ENCODE measurements around the gene PCID2.
A peak's percentile ranks its signal among the peaks of the same experiment; 100 is the strongest.

PCID2 gene

DNA sequence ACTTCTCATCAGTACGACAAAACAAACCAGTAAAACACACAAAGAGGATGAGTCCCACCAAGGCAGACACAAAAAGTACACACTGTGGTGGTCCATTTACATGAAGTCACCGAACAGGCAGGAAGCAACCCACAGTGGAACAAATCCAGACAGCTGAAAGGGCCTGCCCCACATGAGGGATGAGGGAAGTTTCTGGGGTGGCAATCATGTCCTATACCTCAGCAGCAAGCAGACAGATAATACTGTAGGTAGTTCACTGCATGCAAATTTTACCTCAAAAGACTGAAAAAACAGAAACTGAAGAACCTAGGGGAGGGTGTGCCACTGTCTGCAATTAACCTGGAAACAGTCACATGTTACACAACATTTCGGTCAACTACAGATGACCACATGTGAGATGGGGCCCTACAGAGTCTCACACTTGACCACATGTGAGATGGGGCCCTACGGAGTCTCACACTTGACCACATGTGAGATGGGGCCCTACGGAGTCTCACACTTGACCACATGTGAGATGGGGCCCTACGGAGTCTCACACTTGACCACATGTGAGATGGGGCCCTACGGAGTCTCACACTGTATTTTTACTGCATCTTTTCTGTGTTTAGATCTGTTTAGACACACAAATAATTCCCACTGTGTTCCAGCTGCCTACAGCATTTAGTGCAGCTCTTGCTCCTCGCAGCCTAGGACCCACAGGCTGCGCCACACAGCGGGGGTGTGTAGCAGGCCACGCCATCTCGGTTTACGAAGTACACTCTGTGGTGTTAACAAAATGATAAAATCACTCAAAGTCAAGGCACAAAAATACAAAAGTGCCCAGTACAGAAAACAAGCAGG is 22.2 kb downstream of the PCID2 start:
- DNase-seq: no peak

DNA sequence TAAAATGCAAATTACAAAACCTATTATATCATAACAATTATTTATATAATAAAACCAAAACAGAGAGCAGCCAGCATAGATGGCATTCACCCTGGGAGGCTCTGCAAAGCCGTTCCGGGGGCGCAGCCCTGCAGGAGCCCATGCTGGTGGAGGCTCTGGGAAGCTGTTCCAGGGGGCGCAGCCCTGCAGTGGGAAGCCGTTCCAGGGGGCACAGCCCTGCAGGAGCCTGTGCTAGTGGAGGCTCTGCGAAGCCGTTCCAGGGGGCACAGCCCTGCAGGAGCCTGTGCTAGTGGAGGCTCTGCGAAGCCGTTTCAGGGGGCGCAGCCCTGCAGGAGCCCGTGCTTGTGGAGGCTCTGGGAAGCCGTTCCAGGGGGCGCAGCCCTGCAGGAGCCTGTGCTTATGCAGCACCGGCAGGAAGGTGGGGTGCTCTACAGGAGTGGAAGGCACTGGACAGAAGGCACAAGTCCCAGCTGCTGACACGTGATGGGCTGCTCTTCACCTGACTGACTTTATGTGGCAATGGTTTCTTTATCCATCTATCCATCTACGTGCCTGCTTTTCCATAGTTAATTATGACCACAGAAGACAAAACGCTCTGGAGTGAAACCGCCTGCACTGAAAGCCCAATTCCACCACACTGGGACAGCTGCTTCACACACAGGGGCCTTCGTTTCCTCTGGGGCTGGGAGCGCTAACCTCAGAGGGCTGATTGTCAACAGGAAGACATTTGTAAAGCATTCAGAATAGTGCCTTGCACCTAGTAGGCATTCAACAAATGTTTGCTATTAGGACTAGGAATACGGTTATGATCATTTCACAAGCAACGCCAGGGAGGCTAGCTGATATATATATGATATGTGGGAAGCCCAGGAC is 23.7 kb downstream of the PCID2 start:
- DNase-seq: no peak

DNA sequence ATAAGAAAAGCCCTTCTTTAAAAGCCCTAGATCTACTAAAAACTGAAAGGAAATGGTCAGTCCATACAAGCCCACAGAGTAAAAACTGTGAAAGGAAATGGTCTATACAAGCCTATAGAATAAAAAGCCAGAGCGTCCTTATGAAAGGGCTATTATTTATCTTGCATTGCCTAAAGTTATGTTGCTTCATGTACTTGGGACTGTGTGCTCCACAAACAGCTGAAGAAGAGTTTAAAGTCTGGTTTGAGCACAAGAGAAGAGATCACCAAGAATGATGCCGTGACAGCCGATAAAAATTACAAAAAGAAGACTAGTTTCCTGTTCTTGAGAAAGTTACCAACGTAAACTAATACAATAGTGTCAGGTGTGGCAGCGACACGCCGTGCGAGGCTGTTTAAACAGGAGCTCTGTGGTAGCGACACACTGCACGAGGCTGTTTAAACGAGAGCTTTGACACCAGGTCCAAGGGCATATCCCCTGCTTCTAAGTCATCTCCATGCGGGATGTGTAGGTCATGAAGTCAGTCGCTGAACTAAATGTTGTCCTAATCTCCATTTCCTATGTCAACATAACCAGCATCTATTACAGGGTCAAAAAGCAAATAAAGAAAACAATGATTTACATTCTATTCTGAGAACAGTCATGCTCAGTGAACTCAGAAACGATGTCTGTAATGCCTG is 24.9 kb downstream of the PCID2 start:
- DNase-seq: no peak

DNA sequence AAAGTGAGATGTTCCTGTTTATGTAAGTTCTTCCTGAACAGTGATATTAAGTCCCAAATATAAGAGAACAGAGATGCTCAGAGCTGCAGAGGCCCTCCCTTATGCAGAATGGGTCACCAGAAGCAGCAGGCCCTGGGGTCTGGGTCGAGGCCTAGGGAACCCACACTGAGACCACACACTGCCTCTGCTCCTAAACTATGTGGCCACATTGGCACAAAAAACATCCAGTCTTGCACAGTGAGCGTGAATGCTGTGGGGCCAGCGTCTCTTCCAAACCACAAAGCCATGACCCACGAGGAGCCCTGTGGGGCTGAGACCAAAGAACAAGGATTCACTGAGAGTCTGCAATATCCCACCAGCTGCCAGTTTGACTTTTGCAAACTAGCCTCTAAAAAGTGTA is 26.4 kb downstream of the PCID2 start:
- DNase-seq: no peak

DNA sequence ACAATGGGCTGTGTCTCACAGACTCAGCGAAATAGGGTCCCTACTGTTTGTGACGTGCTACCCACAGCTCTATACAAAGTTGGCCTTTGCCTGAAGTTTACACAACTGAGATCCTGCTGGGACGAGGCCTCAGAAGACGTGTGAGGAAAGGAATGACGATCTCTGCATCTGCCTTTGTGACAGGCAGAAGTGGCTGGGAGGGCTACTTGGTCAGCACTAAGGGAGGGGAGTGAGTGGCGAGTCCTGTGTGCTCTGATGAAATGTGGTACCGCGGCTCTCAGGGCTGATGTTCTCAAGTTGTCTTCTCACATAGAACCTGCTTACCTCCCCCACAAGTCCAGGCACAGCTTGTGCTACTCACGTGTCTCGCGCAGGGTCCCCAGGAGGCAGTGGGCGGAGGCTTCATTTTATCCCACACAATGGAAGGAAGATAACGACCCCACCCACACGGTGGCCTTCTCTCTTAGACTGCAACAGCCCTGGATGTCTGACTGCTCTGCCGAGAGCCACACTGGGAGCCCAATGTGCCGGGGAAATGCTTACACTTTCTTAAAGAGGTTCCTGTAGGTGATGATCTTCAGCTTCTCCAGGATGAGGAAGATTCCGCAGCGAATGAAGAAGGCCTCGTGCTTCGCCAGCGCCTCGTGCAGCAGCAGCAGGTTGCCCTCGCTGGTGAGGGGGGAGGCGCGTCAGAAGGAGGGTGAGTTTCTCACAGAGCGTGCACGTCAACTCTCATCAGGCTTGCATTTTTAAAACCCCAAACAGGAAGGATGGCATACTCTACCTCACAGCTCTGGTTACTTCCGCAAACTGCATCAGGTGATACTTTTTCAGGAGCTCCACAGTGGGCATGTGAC is 28.9 kb downstream of the PCID2 start:
- DNase-seq: no peak

DNA sequence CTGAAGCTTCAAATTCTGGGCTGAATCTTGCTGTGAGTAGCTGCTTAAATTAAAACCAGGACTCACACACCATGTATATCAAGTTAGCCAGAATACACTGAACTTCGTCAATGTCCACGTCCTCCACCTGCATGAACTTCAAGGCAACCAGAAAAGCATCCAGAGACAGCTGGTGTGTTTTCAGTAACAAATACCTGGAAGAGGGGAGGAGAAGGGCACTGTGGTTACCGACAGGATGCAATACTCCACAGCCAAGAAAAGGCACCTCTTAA is 29.6 kb downstream of the PCID2 start:
- DNase-seq: no peak

DNA sequence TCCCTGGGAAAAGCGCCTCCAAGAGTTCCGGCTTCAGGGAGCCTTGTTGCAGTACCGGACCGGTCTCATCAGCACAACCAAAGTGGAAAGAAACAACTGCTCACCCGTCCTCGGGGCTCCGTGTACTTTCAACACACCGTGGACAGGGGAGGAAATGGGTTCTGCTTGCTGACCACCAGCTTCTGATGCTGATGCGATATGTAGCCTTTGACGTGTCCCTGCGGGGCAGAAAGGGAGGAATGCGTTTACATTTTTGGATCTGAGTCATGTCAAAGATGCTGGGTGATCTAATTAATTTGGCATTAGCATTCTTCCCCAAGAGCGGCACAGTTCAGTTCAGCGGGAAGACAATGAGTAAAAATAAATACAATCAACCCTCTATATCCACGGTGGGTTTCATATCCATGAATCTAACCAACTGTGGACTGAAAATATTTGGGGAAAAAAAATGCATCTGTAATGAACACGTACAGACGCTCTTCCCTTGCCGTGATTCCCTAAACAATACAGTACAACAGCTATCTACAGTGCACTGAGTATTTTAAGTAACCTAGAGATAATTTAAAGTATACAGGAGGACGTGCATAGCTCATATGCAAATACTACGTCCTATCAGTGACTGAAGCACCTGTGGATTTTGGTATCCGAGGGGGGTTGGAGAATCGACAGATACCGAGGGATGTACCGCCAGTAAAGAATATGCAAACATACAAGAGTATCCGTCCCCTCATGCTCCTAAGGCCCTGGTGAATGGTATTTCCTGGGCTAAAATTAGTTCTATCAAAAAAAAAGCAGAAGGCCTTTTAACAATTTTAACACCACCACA is 30.2 kb downstream of the PCID2 start:
- DNase-seq: peak; percentile 87

DNA sequence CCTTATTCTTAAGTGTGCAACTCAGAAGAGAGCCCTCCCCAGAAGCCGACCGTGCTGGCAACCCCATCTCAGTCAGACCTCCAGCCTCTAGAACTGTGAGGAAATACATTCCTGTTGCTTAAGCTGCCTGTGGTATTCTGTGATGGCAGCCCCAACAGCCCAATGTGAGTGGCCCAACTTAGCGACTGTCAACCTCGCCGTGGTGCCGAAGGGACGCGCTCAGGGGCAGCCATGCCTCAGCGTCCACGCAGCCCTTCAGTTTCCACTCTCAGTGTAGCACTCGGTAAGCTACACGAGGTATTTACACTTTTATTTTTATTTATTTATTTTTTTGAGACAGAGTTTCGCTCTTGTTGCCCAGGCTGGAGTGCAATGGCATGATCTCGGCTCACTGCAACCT is 31.6 kb downstream of the PCID2 start:
- DNase-seq: no peak

DNA sequence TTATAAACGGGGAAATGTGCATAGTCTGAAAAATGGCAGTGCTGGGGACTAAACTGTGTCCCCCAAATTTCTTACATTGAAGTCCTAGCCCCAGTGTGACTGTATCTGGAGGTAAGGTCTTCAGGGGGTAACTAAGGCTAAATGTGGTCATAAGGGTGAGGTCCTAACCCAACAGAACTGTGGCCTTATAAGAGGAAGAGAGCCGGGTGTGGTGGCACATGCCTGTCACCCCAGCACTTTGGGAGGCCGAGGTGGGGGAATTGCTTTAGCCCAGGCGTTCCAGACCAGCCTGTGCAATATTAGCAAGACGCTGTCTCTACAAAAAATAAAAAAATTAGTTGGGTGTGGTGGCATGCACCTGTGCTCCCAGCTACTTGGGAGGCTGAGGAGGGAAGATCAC is 32.2 kb downstream of the PCID2 start:
- DNase-seq: no peak

DNA sequence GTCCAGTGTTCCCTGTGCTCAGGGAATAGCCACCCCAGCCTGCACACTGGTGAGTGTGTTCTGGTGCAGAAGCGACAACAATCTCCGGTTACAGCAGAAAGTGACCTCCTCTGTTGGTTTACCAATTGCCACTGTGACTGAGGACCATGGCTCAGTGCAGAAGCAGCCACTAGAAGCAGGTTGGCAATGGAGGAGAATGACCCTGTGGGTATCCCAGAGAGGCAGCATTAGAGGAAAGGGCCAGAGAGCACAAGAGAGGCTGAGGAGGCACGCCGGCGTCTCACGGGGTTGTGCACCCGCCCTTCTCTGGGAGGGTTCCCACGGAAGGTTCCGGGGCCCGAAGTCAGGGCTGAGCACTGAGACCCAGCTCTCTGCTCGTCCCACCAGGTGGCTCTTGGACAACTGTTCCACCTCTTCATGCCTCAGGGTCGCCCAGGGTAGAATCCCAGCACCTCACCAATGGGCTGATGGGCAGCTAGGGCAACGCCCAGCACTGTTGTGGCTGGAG is 36.0 kb downstream of the PCID2 start:
- no peak for DNase-seq

DNA sequence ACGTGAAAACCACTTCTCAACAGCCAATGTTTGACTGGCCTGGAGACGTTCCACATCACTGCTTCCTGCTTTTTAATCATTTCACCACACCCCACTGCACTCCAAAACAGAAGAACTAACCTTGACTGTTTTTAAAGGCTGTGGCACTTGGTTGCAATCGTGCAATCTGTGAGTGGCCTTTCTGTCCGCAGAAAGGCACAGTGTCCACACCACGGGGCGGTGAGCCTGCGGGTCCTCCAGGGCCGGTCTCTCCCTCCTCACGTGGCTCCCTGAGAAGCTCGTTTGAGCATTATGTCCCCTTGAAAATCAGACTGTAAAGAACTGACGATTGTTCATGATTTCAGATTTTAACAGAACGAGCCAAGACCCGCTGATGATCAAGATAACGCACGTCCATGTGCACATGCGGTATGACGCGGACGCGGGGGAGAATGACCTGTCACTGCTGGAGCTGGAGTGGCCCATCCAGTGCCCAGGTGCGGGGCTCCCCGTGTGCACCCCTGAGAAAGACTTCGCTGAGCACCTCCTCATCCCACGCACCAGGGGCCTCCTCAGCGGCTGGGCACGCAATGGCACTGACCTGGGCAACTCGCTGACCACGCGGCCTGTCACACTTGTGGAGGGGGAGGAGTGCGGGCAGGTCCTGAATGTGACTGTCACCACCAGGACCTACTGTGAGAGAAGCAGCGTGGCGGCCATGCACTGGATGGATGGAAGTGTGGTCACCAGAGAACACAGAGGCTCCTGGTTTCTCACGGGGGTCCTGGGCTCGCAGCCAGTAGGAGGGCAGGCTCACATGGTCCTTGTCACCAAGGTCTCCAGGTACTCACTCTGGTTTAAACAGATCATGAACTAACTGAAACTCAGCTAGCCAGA is 37.0 kb downstream of the PCID2 start:
- no peak for DNase-seq

DNA sequence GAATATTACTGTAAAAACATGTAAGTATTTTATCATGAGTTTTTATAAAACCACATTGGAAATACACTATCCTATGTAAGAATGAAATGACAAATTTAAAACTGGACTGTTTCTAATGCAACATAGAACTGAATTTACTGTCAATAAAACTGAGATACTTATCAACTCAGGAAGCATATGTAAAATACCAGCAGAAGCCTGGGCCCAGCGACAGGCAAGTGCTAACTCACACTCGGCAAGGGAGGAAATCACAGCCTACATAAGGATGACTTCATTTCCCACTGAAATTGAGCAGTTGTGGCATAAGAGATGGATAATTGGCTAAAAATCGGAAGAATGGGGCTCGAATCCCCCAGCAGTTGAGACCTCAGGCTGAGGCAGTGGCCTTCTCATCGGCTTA is 38.0 kb downstream of the PCID2 start:
- DNase-seq: no peak

DNA sequence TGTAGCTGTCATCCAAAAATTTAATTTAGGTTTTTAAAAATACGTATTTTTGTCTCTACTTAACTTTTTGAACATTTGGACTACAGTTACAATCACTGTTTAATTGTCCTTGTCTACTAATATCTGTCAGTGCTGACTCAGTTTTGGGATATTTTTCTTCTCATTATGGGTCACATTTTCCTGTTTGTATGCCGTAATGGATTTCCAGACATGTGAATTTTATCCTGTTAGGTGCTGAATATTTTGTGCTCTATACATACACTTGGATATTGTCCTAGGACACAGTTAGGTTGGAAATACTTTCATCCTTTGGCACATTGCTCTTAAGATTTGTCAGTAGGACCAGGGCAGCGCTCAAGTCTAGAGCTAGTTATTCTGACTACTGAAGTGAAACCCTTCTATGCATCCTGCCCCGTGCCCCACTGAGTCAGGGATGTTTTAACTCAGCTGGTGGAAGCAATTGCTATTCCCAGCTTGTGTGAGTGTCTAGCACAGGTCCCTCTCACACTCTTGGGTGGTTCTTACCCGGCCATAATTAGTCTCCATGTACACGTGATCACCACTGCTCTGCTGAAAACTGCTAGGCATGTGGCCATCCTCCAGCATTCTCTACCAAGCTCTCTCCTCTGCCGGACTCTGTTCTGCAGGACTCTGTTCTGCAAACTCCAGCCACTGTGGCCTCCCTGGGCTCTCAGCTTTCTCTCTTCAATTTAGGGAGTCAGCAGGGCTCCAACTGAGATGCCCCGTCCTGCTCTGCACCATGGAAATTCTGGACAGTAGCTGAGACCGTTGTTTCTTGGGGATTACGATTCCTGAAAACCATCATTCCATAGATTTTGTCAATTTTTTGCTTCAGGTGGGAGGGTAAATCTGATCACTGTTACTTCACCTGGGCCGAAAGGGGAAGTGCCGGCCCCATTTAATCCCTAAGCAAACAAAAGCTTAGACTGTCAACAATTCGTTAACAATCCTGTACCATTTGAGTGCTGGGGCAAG is 38.9 kb downstream of the PCID2 start:
- no peak for DNase-seq

DNA sequence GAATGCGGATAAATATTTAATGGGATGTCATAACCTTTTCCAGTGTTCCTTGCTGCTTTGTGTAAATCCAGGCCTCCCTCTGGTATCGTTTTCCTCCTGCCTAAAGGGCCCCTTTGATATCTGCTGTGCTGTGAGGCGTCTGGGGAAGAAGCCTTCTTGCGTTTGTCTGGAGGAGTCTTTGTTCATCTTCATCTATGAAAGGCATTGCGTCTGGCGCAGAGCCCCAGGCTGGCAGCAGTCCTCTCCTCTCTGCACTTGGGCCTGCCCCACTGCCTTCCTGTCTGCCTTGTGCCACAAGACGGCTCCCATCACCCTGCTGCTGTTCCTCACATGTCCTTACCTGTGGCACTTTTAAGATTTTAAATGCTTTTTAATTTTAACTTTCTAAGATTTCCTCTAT is 40.3 kb downstream of the PCID2 start:
- no peak for DNase-seq

DNA sequence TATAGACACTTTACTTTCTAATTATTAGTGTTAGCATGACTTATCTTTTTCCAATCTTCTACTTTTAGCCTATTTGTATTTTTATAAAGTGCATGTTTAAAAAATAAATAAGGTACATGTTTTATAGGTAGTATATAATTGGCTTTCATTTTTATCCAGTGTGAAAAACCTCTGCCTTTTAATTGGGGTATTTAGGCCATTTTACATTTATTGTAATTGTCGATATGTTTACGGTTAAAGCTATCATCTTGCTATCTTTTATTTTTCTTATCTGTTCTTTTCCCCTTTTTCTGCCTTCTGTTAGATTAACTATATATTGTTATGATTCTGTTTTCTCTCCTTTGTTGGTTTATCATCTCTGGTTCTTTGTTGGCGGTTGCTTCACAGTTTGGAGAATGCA is 40.9 kb downstream of the PCID2 start:
- no peak for DNase-seq

DNA sequence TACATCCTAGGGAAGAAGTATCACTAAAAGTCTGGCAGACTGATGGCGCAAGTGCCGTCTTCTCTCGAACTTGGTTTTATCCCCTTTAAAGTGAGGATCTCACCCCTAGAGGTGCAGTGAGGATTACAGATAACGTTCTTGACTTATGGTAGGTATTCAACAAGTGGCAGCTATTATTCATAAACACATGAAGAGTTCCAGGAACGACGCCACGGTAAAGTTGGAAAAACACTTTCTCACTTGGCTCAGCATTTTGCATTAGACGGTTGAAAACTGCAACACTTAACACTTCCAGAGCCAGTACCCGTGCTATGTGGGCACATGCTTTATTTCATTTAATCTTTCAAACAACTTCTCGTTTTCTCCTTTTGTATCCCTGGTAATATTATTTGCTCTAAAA is 41.3 kb downstream of the PCID2 start:
- DNase-seq: no peak

DNA sequence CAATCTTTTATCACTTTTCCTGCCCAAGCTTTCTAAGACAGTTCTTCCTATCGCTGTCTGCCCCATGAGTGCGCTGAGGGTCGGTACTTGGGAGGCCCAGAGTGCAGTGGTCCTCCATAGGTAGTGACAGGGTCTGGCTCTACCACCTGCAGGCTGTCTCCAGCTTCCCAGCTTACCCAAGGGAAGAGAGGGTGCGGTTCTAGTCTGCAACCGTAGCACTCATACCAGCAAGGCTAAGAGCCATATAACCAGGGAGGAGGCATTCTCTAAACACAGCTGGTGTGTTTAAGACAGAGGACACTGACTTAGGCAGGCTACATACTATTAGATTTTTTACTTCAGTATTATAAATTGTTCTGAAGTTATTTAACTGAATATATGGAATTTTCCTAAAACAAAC is 41.8 kb downstream of the PCID2 start:
- no peak for DNase-seq

DNA sequence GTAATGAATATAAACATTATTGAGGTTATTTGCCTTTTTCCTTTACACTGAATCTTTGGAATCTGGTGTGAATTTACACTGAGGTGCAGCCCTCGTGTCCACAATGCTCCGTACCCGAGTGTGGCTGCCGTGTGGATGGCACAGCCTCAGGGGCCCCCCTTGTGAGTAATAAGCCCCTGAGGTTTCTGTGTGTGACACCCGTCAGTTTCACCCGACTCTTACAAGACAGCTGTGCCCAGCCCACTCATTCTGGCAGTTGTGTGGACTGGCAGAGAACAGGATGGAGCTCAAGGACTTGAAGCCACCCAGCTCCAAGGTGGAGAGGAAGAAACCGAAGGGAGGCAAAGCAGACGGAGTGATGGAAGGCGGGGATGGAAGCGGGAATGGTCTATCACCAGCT is 42.2 kb downstream of the PCID2 start:
- no peak for DNase-seq

DNA sequence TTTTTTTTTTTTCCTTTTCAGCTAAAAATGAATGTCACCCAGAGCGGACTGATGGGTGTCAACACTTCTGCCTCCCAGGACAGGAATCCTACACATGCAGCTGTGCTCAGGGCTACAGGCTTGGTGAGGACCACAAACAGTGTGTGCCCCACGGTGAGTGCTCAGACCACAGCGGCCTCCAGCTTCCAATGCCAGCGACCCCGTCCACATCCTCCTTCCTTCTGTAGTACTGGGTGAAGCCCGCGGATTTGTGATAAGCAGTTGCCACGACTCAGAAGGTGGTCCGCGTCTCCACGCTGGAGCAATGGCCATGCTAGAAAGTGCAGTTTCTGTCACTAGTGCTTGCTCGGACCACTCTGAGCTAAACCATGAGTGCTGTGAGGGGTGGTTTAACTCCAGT is 44.0 kb downstream of the PCID2 start:
- DNase-seq: no peak
